C4-2B (cell line): ENCODE results near the gene RPL22L1.
A peak's percentile ranks its signal among the peaks of the same experiment; 100 is the strongest.

Experiments
- H3K27ac ChIP-seq: fragments of 450-650 bp; 2 replicates; pipeline ENCODE4 v1.5.1; 2017
- CTCF ChIP-seq: fragments of 450-650 bp; conservative IDR thresholded peaks from 2 replicates; pipeline ENCODE4 v1.5.1; 2017; ENCODE audit warnings: mild to moderate bottlenecking
- ZFX ChIP-seq: fragments of 450-650 bp; IDR thresholded peaks from 2 replicates; pipeline ENCODE4 v1.6.1; 2017

The RPL22L1 gene

GRCh38 chr3:170868577-170869238 lies 1.3 kb downstream of the RPL22L1 start:
- no peak for TF ChIP-seq ZFX
- no peak for TF ChIP-seq CTCF
- peak overlapping the region; percentile 97 for H3K27ac ChIP-seq

GRCh38 chr3:170867143-170867937 lies 2.7 kb downstream of the RPL22L1 start:
- TF ChIP-seq ZFX, result no peak
- TF ChIP-seq CTCF, result no peak

GRCh38 chr3:170866499-170866898 lies 3.5 kb downstream of the RPL22L1 start:
- no peak overlapping the region for H3K27ac ChIP-seq
- no peak for TF ChIP-seq ZFX
- no peak for TF ChIP-seq CTCF

More at GRCh38 chr3:170867143-170867937, 2.7 kb downstream of the RPL22L1 start:
- H3K27ac ChIP-seq, result peak overlapping the region; percentile 40; the same call in 1 of the 2 replicates

GRCh38 chr3:170865209-170866094 lies 4.5 kb downstream of the RPL22L1 start:
- no peak for TF ChIP-seq ZFX
- TF ChIP-seq CTCF, result no peak
- no peak overlapping the region for H3K27ac ChIP-seq

GRCh38 chr3:170864525-170865208 lies 5.3 kb downstream of the RPL22L1 start:
- no peak overlapping the region; the same call in 1 of the 2 replicates for H3K27ac ChIP-seq
- TF ChIP-seq ZFX, result no peak
- TF ChIP-seq CTCF, result no peak

- H3K27ac ChIP-seq, result no peak overlapping the region
- no peak for TF ChIP-seq CTCF
- TF ChIP-seq ZFX, result no peak
Observed at GRCh38 chr3:170863816-170864215, 6.2 kb downstream of the RPL22L1 start.
